Measurements from ENCODE around the gene ADAR. TPM values are rescaled to one million over a fixed set of nuclear protein-coding genes. Genes with fewer than 3 reads are reported as not detected.

ADAR gene
- total RNA-seq, 1 experiment from 2014 or later: 83.9 TPM

Other genes starting within 250 kb of the ADAR start
- 0.80 and 6.4 TPM in 2 replicates for gene IL6R, start 202.8 kb downstream of the ADAR start, total RNA-seq (2014; rRNA removed; shearing (Covaris generic))
- gene TDRD10, start 106.0 kb downstream of the ADAR start, total RNA-seq (2014; rRNA removed; shearing (Covaris generic)): not detected in 2 replicates
- 0.06 and 0.11 TPM in 2 replicates for gene SHE, start 105.8 kb downstream of the ADAR start, total RNA-seq (2014; rRNA removed; shearing (Covaris generic))
- 39.9 and 78.3 TPM in 2 replicates for gene UBE2Q1, start 49.5 kb downstream of the ADAR start, total RNA-seq (2014; rRNA removed; shearing (Covaris generic))
- 0.80 and 1.0 TPM in 2 replicates for gene CHRNB2, start 40.4 kb downstream of the ADAR start, total RNA-seq (2014; rRNA removed; shearing (Covaris generic))

All from Daoy (cell line).